Panc1 (cell line): ENCODE data around the gene EIF2D. TPM values are rescaled to one million over a fixed set of nuclear protein-coding genes. Genes with fewer than 3 reads are reported as not detected.
"Not testable (repeated sequence)": the region's sequence is repeated elsewhere in the genome, so short reads cannot be mapped to it uniquely, and the experiment has no call there.

Source experiments
- ATAC-seq: fragments of 200-7000 bp; cut with Tn5 transposase; 2 replicates; pipeline ENCODE4 v1.9.1; 2020; ENCODE audit warnings: mild to moderate bottlenecking, moderate library complexity
- BruUV-seq: library from RNA; stranded (reverse); fragments of 400-500 nt; replicated peaks from 2 replicates; lab custom pipeline; 2021; lab: Mats Ljungman, UMichigan
- CTCF ChIA-PET: fragments of 300-600 bp; sonication (Branson Sonifier 250); formaldehyde crosslinking; loops from one replicate; lab custom pipeline; 2022; ENCODE audit warnings: antibody characterized with exemption; lab: Charles Lee
- POLR2A ChIA-PET: fragments of 300-600 bp; sonication (Branson Sonifier 250); formaldehyde crosslinking; loops from one replicate; lab custom pipeline; 2022; ENCODE audit warnings: antibody characterized with exemption; lab: Charles Lee
- DNase-seq: peaks from one replicate; pipeline ENCODE4 v3.0.0-alpha.2; 2010; ENCODE audit warnings: low read depth, low spot score
- H3K27ac ChIP-seq: 2 replicates; pipeline ENCODE4 v1.5.1; 2011; ENCODE audit warnings: mild to moderate bottlenecking, low read length, inconsistent platforms
- H3K27me3 ChIP-seq: fragments of 200-500 bp; sonication (Bioruptor generic); 2 replicates; pipeline ENCODE4 v1.6.0; 2014; ENCODE audit warnings: low read length, inconsistent platforms; ENCODE audit not compliant: control insufficient read depth, insufficient read depth
- H3K36me3 ChIP-seq: fragments of 200-500 bp; sonication (Bioruptor generic); 2 replicates; pipeline ENCODE4 v1.5.1; 2014; ENCODE audit warnings: inconsistent platforms, mild to moderate bottlenecking, low read length, moderate library complexity; ENCODE audit not compliant: control insufficient read depth, insufficient read depth
- H3K4me1 ChIP-seq: 2 replicates; pipeline ENCODE4 v1.5.1; 2011; ENCODE audit warnings: inconsistent platforms, mild to moderate bottlenecking, low read length, moderate library complexity; ENCODE audit not compliant: control insufficient read depth, insufficient read depth
- H3K4me3 ChIP-seq, 2 experiments: 2 replicates each; pipeline ENCODE4 v1.5.1; 2011 to 2012; ENCODE audit warnings: low read depth in 2 of 2, low read length in 2 of 2, mild to moderate bottlenecking in 2 of 2, inconsistent platforms in 1 of 2, moderate library complexity in 1 of 2
- H3K9me3 ChIP-seq: fragments of 200-500 bp; sonication (Bioruptor generic); 2 replicates; pipeline ENCODE4 v1.5.1; 2014; ENCODE audit warnings: low read depth, mild to moderate bottlenecking, inconsistent platforms, low read length, moderate library complexity; ENCODE audit not compliant: control insufficient read depth, insufficient read depth
- CTCF ChIP-seq: fragments of 450-650 bp; IDR thresholded peaks from 2 replicates; pipeline ENCODE4 v1.5.1; 2017; ENCODE audit warnings: mild to moderate bottlenecking
- POLR2AphosphoS5 ChIP-seq: IDR thresholded peaks from 2 replicates; pipeline ENCODE4 v1.6.1; 2012; ENCODE audit warnings: mild to moderate bottlenecking, low read depth, low read length, moderate library complexity
- REST ChIP-seq, 2 experiments: IDR thresholded peaks; 2 replicates each; pipeline ENCODE4 v1.6.1; 2011 to 2012; ENCODE audit warnings: low read depth in 2 of 2, control low read depth in 1 of 2, low read length in 1 of 2, mild to moderate bottlenecking in 1 of 2, moderate library complexity in 1 of 2; ENCODE audit not compliant: insufficient read depth in 1 of 2
- SIN3A ChIP-seq: IDR thresholded peaks from 2 replicates; pipeline ENCODE4 v1.6.1; 2012; ENCODE audit warnings: low read depth, mild to moderate bottlenecking, low read length, moderate library complexity, borderline replicate concordance; ENCODE audit not compliant: insufficient read depth
- TCF7L2 ChIP-seq: IDR thresholded peaks from 2 replicates; pipeline ENCODE4 v1.6.1; 2011; ENCODE audit warnings: mild to moderate bottlenecking, low read depth, low read length, inconsistent platforms
- in situ Hi-C: cut with HindIII; loops from 2 replicates; pipeline ENCODE4 v1.10.0; 2016; ENCODE audit warnings: low sequenced_read_pairs, low pct_unique_long_range_greater_than_20kb
- intact Hi-C: fragments of 100-400 bp; cut with micrococcal nuclease; formaldehyde crosslinking; loops from one replicate; pipeline ENCODE4 v1.10.0; 2022; ENCODE audit not compliant: unreplicated experiment
- total RNA-seq: library from RNA; stranded (reverse); gene quantifications from one replicate; pipeline ENCODE4 v1.2.1, GENCODE V29; 2021; ENCODE audit not compliant: unreplicated experiment

Gene EIF2D
- total RNA-seq, 1 experiment from 2014 or later = 28.7 TPM

GRCh38 chr1:206643118-206643698, 30.9 kb upstream of the EIF2D start:
- no peak for TF ChIP-seq SIN3A
- no peak for TF ChIP-seq CTCF
- no peak for TF ChIP-seq REST (IDR thresholded peaks at IDR 0.05; ENCODE audit: insufficient read depth in 1 of 2, low read depth in 2 of 2, low read length in 1 of 2)
- no peak for TF ChIP-seq TCF7L2
- no peak for TF ChIP-seq POLR2AphosphoS5
- Histone ChIP-seq H3K4me1 (no peaks in the 10 kb centered on the region), H3K27me3 (no peaks in the 10 kb centered on the region), H3K36me3 (no peaks in the 10 kb centered on the region; the same call in none of the 2 replicates), H3K27ac (no peak overlapping the region), H3K9me3 (no peaks in the 10 kb centered on the region), H3K4me3 (no peak overlapping the region)
- ChIA-PET POLR2A (no interaction called here), CTCF (no interaction called here)
- ATAC-seq (no peak), DNase-seq (no peak)
- no TSS peak for BruUV-seq
- in situ Hi-C loops (no loop called here), intact Hi-C loops (no loop called here)

- H3K9me3 ChIP-seq, H3K36me3 ChIP-seq, ATAC-seq, H3K27ac ChIP-seq, CTCF ChIA-PET, H3K27me3 ChIP-seq, intact Hi-C loops, H3K4me1 ChIP-seq, DNase-seq, H3K4me3 ChIP-seq, in situ Hi-C loops: not testable (repeated sequence)
- POLR2A ChIA-PET = interaction anchor here (0.7 kb wide), 1 partner anchor 46 kb away, joined by 4 read pairs; no protein-coding TSS in a partner anchor
- BruUV-seq = TSS peak; percentile 8
Observed at GRCh38 chr1:206642074-206642473, 29.8 kb upstream of the EIF2D start.

GRCh38 chr1:206637605-206638004, 25.3 kb upstream of the EIF2D start:
- Histone ChIP-seq H3K4me1 (peaks cover 15% of the 10 kb centered on the region), H3K27me3 (no peaks in the 10 kb centered on the region), H3K36me3 (no peaks in the 10 kb centered on the region), H3K9me3 (no peaks in the 10 kb centered on the region), H3K27ac (peak overlapping the region; percentile 42; the same call in 1 of the 2 replicates), H3K4me3 (no peak overlapping the region)
- ChIA-PET POLR2A (interaction anchor here (0.6 to 0.7 kb wide), 4 partner anchors 20 to 1190 kb away, joined by 3 to 4 read pairs (median 4); partner anchors contain the start of gene EIF2D), CTCF (no interaction called here)
- BruUV-seq = no TSS peak
- ATAC-seq = no peak
- DNase-seq = no peak
- intact Hi-C loops = loop anchor here (10.0 kb wide), 2 partner anchors 277 to 347 kb away; no protein-coding TSS in a partner anchor
- TF ChIP-seq SIN3A (no peak), POLR2AphosphoS5 (no peak), TCF7L2 (no peak), REST (IDR thresholded peaks at IDR 0.05; ENCODE audit: insufficient read depth in 1 of 2, low read depth in 2 of 2, low read length in 1 of 2) (no peak), CTCF (no peak)
- in situ Hi-C loops = no loop called here
